Measurements from ENCODE around the gene ARFGEF3. TPM values are rescaled to one million over a fixed set of nuclear protein-coding genes. Genes with fewer than 3 reads are reported as not detected.

ARFGEF3 gene
- total RNA-seq, 3 donors from 2014 or later (not counting 1 experiment from before 2014, with no cell fraction given), result 0.05 to 0.09 TPM; not detected in 1

- ATAC-seq, result no peak
- H3K36me3 Mint-ChIP-seq, result no peaks in the 10 kb centered on the region
- no peak for DNase-seq
- H3K9me3 ChIP-seq (ENCODE audit: control insufficient read depth, insufficient read depth, low read length), result no peaks in the 10 kb centered on the region
- TF ChIP-seq CTCF (IDR thresholded peaks at IDR 0.05), result no peak
- 91% methylated on average over 8 of the region's 8 CpGs for WGBS (ENCODE audit: insufficient coverage)
- H3K9me3 Mint-ChIP-seq, result no peaks in the 10 kb centered on the region
- H3K27me3 ChIP-seq (ENCODE audit: control insufficient read depth, insufficient read depth, low read length), result no peaks in the 10 kb centered on the region
- no peaks in the 10 kb centered on the region for H3K4me1 Mint-ChIP-seq
- H3K36me3 ChIP-seq (ENCODE audit: control insufficient read depth, insufficient read depth, low read length), result no peaks in the 10 kb centered on the region
- H3K4me1 ChIP-seq (ENCODE audit: control insufficient read depth, insufficient read depth, low read length), result no peaks in the 10 kb centered on the region
- no peak overlapping the region for H3K4me3 Mint-ChIP-seq
- H3K27me3 Mint-ChIP-seq (ENCODE audit: low read depth in 2 of 2), result peaks cover 9 to 27% of the 10 kb centered on the region in 2 donors
- no peak overlapping the region for H3K27ac ChIP-seq (ENCODE audit: low read length)
- no peak overlapping the region for H3K4me3 ChIP-seq (ENCODE audit: low read length)
- intact Hi-C loops (cut with micrococcal nuclease), result no loop called here
- no peak overlapping the region for H3K27ac Mint-ChIP-seq
Observed at GRCh38 chr6:138227316-138227781, 65.6 kb downstream of the ARFGEF3 start.

GRCh38 chr6:138229072-138229471 is 67.3 kb downstream of the ARFGEF3 start:
- peaks cover 8 to 27% of the 10 kb centered on the region in 2 donors for H3K27me3 Mint-ChIP-seq (ENCODE audit: low read depth in 2 of 2)
- no peak overlapping the region for H3K27ac Mint-ChIP-seq
- Histone ChIP-seq H3K4me3 (ENCODE audit: low read length) (no peak overlapping the region), H3K27ac (ENCODE audit: low read length) (no peak overlapping the region), H3K27me3 (ENCODE audit: control insufficient read depth, insufficient read depth, low read length) (no peaks in the 10 kb centered on the region), H3K4me1 (ENCODE audit: control insufficient read depth, insufficient read depth, low read length) (no peaks in the 10 kb centered on the region), H3K36me3 (ENCODE audit: control insufficient read depth, insufficient read depth, low read length) (no peaks in the 10 kb centered on the region), H3K9me3 (ENCODE audit: control insufficient read depth, insufficient read depth, low read length) (no peaks in the 10 kb centered on the region)
- no peaks in the 10 kb centered on the region for H3K36me3 Mint-ChIP-seq
- ATAC-seq (no peak), DNase-seq (no peak)
- no peaks in the 10 kb centered on the region for H3K4me1 Mint-ChIP-seq
- H3K4me3 Mint-ChIP-seq, result no peak overlapping the region
- 74% methylated on average over 4 of the region's 4 CpGs for WGBS (ENCODE audit: insufficient coverage)
- intact Hi-C loops (cut with micrococcal nuclease), result no loop called here
- no peaks in the 10 kb centered on the region for H3K9me3 Mint-ChIP-seq
- no peak for TF ChIP-seq CTCF (IDR thresholded peaks at IDR 0.05)

GRCh38 chr6:138229663-138230179 is 68.0 kb downstream of the ARFGEF3 start:
- Histone ChIP-seq H3K4me1 (ENCODE audit: control insufficient read depth, insufficient read depth, low read length) (no peaks in the 10 kb centered on the region), H3K27ac (ENCODE audit: low read length) (no peak overlapping the region), H3K27me3 (ENCODE audit: control insufficient read depth, insufficient read depth, low read length) (no peaks in the 10 kb centered on the region), H3K9me3 (ENCODE audit: control insufficient read depth, insufficient read depth, low read length) (no peaks in the 10 kb centered on the region), H3K36me3 (ENCODE audit: control insufficient read depth, insufficient read depth, low read length) (no peaks in the 10 kb centered on the region), H3K4me3 (ENCODE audit: low read length) (no peak overlapping the region)
- no peaks in the 10 kb centered on the region for H3K36me3 Mint-ChIP-seq
- no peaks in the 10 kb centered on the region for H3K4me1 Mint-ChIP-seq
- DNase-seq (no peak), ATAC-seq (no peak)
- WGBS (ENCODE audit: insufficient coverage), result 92% methylated on average over 9 of the region's 11 CpGs
- TF ChIP-seq CTCF (IDR thresholded peaks at IDR 0.05), result no peak
- H3K27ac Mint-ChIP-seq, result no peak overlapping the region
- H3K9me3 Mint-ChIP-seq, result no peaks in the 10 kb centered on the region
- intact Hi-C loops (cut with micrococcal nuclease), result no loop called here
- H3K4me3 Mint-ChIP-seq, result no peak overlapping the region
- H3K27me3 Mint-ChIP-seq (ENCODE audit: low read depth in 2 of 2), result peaks cover 8 to 27% of the 10 kb centered on the region in 2 donors

- no peaks in the 10 kb centered on the region for H3K36me3 Mint-ChIP-seq
- ATAC-seq, result no peak
- no peaks in the 10 kb centered on the region for H3K36me3 ChIP-seq (ENCODE audit: control insufficient read depth, insufficient read depth, low read length)
- no peak overlapping the region for H3K4me3 ChIP-seq (ENCODE audit: low read length)
- H3K9me3 ChIP-seq (ENCODE audit: control insufficient read depth, insufficient read depth, low read length), result no peaks in the 10 kb centered on the region
- DNase-seq, result no peak
- H3K27me3 ChIP-seq (ENCODE audit: control insufficient read depth, insufficient read depth, low read length), result no peaks in the 10 kb centered on the region
- H3K4me1 ChIP-seq (ENCODE audit: control insufficient read depth, insufficient read depth, low read length), result no peaks in the 10 kb centered on the region
- H3K4me3 Mint-ChIP-seq, result no peak overlapping the region
- no peaks in the 10 kb centered on the region for H3K4me1 Mint-ChIP-seq
- peaks cover 11 to 27% of the 10 kb centered on the region in 2 donors for H3K27me3 Mint-ChIP-seq (ENCODE audit: low read depth in 2 of 2)
- H3K27ac ChIP-seq (ENCODE audit: low read length), result no peak overlapping the region
- intact Hi-C loops (cut with micrococcal nuclease), result no loop called here
- TF ChIP-seq CTCF (IDR thresholded peaks at IDR 0.05), result no peak
- H3K9me3 Mint-ChIP-seq, result no peaks in the 10 kb centered on the region
- H3K27ac Mint-ChIP-seq, result no peak overlapping the region
Observed at GRCh38 chr6:138230221-138230620, 68.5 kb downstream of the ARFGEF3 start.

Measured in natural killer cell (primary cell).